ENCODE data around the gene ELAPOR1. TPM values are rescaled to one million over a fixed set of nuclear protein-coding genes. Genes with fewer than 3 reads are reported as not detected.
A peak's percentile ranks its signal among the peaks of the same experiment; 100 is the strongest.

The ELAPOR1 gene
- total RNA-seq, 2 donors from 2014 or later, result 0.38 to 0.56 TPM

GRCh38 chr1:109094871-109095270, 19.0 kb upstream of the ELAPOR1 start:
- intact Hi-C loops (cut with DNase I), result no loop called here
- no peak for DNase-seq (ENCODE audit: low spot score)

GRCh38 chr1:109095631-109096030, 18.3 kb upstream of the ELAPOR1 start:
- intact Hi-C loops (cut with DNase I), result no loop called here
- no peak for DNase-seq (ENCODE audit: low spot score)

GRCh38 chr1:109096120-109096519, 17.8 kb upstream of the ELAPOR1 start:
- no peak for DNase-seq (ENCODE audit: low spot score)
- intact Hi-C loops (cut with DNase I), result no loop called here

DNA sequence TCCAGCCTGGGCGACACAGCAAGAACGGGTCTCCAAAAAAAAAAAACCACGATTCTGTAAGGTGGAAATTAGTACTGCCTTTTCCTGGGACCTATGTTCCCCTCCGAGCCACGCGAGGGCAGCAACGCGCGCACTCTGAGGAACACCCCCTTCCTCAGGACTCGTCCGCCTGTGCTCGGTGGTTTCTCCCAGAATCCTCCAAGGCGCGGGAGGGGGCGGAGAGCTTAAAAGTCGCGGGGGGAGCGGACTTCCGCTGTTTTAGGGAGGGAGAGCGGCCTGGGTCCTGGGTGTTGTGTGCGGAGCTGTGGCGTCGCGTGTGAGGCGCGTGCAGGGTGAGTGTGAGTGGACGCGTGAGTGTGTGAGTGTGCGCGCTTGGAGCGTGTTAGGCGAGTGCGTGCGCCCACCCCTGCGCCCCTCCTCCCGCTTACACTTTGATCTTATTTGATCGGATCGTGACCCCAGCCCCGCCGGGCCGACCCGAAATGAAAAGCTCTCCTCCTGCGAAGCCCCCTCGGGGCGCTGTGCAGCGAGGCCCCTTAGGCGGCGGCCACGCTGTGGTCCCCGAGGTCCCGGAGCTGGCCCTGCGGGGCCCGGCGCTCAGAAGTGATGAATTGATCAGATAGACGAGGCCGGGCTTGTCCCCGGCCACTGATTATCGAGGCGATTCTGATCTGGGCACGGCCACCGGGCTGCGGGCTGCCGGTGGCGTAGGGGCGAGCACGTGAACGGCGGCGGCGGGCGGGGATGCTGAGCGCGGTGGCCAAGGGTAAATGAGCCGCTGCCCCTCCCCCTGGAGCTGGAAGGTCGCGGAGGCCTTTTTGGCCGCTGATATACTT, 13.8 kb upstream of the ELAPOR1 start:
- intact Hi-C loops (cut with DNase I), result no loop called here

DNA sequence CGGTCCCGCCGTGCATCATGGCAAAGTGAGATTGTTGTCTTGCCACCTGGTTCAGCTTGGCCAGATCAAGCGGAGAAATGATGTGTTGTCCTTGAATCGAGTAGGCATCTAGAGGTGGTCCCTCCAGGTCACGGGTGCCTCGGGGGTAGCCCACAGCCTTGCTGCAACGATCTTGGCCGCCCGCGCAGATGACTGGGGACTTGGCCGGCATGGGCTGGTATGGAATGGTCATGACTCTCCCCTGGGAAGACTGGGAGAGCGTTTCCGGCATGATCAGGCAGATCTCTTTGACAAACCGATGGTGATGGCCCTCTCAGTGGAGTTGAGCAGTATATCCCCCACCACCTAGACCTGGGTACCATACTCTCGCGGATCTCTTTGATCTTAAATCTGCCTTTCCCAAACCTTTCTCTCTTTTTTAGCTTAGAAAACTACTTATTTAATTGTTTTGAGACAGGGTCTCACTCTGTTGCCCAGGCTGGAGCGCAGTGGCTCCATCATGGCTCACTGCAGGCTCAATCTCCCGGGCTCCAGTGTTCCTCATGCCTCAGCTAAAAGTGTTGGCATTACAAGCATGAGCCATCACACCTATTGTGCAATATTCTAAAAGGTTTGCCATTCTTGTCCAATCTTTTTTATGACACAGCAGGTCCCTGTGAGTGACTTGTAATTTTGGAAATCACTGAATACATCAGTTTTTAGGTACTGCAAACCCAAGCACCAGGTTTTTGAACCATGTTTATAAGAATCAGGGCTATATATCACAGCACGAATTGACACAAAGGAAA, 9.4 kb upstream of the ELAPOR1 start:
- peak; percentile 76 for DNase-seq (ENCODE audit: low spot score)
- intact Hi-C loops (cut with DNase I), result no loop called here

More for the DNA sequence above, 13.8 kb upstream of the ELAPOR1 start:
- peak; percentile 99 for DNase-seq (ENCODE audit: low spot score)

- no peak for DNase-seq (ENCODE audit: low spot score)
- intact Hi-C loops (cut with DNase I), result no loop called here
These were observed 8.0 kb upstream of the ELAPOR1 start for GRCh38 chr1:109105881-109106280.

DNA sequence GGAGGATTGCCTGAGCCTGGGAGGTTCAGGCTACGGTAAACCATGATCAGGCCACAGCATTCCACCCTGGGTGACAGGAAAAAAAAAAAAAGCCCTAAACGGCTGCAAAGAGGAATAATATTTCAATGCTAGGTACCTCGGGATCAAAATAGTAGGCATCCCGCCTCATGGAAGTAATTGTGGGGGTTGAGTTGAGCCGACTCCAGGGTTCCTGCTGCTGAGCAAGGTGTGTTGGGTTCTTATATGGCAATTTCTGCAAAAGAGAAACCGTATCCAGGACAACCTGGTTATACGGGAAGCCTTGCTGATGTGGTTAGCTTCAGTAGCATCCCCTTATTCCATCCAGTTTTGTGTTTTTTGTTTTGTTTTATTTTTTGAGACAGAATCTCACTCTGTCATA, 6.1 kb upstream of the ELAPOR1 start:
- intact Hi-C loops (cut with DNase I), result no loop called here
- DNase-seq (ENCODE audit: low spot score), result no peak

- no peak for DNase-seq (ENCODE audit: low spot score)
- intact Hi-C loops (cut with DNase I), result no loop called here
These were observed 4.0 kb upstream of the ELAPOR1 start for GRCh38 chr1:109109906-109110305.

- intact Hi-C loops (cut with DNase I), result no loop called here
- DNase-seq (ENCODE audit: low spot score), result no peak
These were observed 2.4 kb upstream of the ELAPOR1 start for GRCh38 chr1:109111386-109112055.

- intact Hi-C loops (cut with DNase I), result no loop called here
- DNase-seq (ENCODE audit: low spot score), result no peak
These were observed 1.8 kb upstream of the ELAPOR1 start for GRCh38 chr1:109112056-109112651.

GRCh38 chr1:109112652-109113285, 1.1 kb upstream of the ELAPOR1 start:
- DNase-seq (ENCODE audit: low spot score), result peak; percentile 98
- intact Hi-C loops (cut with DNase I), result no loop called here

DNA sequence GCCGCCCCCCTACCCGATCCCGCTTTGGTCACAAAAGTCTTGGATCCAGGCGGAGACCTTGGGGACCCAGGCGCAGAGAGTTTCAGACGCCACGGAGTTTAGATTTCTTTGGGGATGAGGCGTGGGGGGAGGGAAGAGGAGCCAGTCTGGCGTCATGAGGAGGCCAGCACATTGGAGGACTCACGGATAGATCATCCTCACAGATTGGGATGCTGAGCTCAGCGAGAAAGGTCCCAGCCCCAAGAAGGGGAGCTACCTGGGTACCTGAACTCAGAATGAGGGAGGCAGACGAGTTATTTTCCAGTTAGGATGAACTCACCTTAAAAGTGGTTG, 393 bp downstream of the ELAPOR1 start:
- no peak for DNase-seq (ENCODE audit: low spot score)
- intact Hi-C loops (cut with DNase I), result no loop called here

DNA sequence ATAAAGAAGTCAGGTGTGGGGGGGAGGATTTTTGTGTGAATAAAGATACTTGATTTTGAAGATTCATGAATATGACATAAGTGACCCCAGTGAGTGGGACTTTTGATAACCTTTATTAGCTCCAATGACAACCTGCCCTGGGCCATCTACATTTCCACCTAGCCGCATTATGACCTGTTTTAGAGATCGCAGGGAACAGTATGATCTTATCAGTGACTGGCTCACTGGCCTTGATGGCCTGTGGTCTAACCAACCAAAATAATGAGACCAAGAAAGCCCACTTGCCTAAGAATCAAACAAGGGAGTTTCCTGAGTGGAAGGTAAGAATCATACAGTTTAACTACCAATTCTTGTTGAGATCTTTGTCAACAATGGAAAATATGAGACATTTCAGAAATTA, 1.8 kb downstream of the ELAPOR1 start:
- DNase-seq (ENCODE audit: low spot score), result no peak
- intact Hi-C loops (cut with DNase I), result no loop called here

GRCh38 chr1:109116286-109116685, 2.4 kb downstream of the ELAPOR1 start:
- intact Hi-C loops (cut with DNase I), result no loop called here
- DNase-seq (ENCODE audit: low spot score), result no peak

DNA sequence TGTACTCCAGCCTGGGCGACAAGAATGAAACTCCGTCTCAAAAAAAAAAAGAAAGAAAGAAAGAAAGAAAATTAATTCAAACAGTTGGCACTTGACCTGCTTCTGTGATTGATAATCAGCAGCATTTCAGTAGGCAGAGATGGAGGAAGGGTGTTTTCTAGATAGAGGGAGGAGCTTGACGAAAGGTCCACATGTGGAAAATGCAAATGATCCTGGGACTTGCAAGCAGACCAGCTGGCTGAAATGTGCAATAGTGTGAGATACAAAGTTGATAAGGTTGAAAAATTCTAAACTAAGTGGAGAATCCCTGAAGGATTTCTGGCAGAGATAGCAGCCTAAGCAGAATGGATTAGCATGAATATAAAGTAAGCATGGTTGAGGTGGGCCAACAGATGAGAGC, 4.2 kb downstream of the ELAPOR1 start:
- intact Hi-C loops (cut with DNase I), result no loop called here
- DNase-seq (ENCODE audit: low spot score), result no peak

DNA sequence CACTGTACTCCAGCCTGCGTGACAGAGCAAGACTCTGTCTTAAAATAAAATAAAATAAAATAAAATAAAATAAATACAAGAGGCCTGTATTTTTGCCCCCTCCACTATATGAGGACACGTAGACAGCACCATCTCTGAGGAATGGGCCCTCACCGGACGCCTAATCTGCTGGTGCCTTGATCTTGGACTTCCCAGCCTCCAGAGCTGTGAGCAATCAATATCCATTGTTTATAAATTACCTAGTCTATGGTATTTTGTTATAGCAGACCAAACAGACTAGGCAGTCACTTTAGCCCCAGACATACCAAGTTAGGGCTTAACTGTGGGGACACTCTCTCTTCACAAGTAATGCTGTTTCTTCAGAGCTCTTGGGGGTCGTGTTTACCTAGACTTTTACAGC, 6.4 kb downstream of the ELAPOR1 start:
- no peak for DNase-seq (ENCODE audit: low spot score)
- intact Hi-C loops (cut with DNase I), result no loop called here

DNA sequence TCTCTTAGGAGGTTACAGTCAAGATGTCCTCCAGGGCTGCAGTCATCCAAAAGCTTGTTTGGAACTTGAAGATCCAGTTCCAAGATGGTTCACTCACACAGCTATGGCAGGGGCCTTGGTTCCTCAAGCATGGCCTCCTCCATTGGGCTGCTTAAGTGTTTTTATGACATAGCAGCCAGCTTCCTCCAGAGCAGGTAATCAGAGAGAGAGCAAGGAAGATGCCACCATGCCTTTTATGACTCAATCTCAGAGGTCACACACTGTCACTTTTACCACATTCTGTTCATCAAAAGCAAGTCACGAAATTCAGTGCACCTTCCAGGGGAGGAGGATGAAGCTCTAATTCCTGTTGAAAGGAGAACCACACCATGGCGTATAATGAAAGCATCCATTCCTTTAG, 17.1 kb downstream of the ELAPOR1 start:
- no peak for DNase-seq (ENCODE audit: low spot score)
- intact Hi-C loops (cut with DNase I), result no loop called here

- intact Hi-C loops (cut with DNase I), result no loop called here
- DNase-seq (ENCODE audit: low spot score), result no peak
These were observed 17.9 kb downstream of the ELAPOR1 start for GRCh38 chr1:109131800-109132199.

- no peak for DNase-seq (ENCODE audit: low spot score)
- intact Hi-C loops (cut with DNase I), result no loop called here
These were observed 19.2 kb downstream of the ELAPOR1 start for GRCh38 chr1:109133002-109133706.

All from posterior vena cava (tissue), 2 donors.